Left ventricle myocardium superior (tissue), 1 donor: Measurements from ENCODE around the gene FARSB. TPM values are rescaled to one million over a fixed set of nuclear protein-coding genes. Genes with fewer than 3 reads are reported as not detected.
"Not testable (repeated sequence)": the region's sequence is repeated elsewhere in the genome, so short reads cannot be mapped to it uniquely, and the experiment has no call there.

Experiments used
- ATAC-seq: fragments of 200-7000 bp; cut with Tn5 transposase; one replicate; pipeline ENCODE4 v1.9.1; 2020; ENCODE audit warnings: mild to moderate bottlenecking, moderate library complexity
- DNase-seq: peaks from one replicate; pipeline ENCODE4 v3.0.0-alpha.2; 2020
- intact Hi-C: fragments of 100-400 bp; cut with micrococcal nuclease; formaldehyde crosslinking; loops from one replicate; pipeline ENCODE4 v1.11.0; 2022
- total RNA-seq: library from RNA; stranded (reverse); fragmentation: NEBNext Ultra II Directional; extraction: Animal tissue kit (Norgen Biotek cat#: 25700); gene quantifications from one replicate; pipeline ENCODE4 v1.2.1, GENCODE V29; 2021
- donor health status: DM: no; HTN: yes; CAD: no; lungs with severe emphysema.

Gene FARSB
- total RNA-seq, 1 donor from 2014 or later, result 18.5 TPM

DNA sequence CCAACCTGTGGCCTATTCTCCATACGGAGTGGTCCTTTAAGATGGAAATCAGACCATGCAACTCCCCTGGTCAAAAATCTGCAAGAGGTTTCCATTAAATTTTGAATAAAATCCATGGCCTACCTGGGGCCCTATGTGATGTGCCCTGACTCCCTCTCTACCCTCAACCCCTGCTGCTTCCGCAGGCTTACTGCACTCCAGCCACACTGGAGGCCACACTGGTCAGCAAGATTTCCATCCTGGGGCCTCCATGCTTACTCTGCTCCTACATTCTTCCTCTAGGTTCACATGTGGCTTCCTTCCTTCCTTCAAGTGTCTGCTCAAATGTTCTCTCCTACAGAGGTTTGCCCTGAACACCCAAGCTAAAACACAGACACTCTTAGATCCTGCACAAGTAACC is 40.6 kb downstream of the FARSB start:
- intact Hi-C loops, result no loop called here
- DNase-seq (no peak), ATAC-seq (no peak)

DNA sequence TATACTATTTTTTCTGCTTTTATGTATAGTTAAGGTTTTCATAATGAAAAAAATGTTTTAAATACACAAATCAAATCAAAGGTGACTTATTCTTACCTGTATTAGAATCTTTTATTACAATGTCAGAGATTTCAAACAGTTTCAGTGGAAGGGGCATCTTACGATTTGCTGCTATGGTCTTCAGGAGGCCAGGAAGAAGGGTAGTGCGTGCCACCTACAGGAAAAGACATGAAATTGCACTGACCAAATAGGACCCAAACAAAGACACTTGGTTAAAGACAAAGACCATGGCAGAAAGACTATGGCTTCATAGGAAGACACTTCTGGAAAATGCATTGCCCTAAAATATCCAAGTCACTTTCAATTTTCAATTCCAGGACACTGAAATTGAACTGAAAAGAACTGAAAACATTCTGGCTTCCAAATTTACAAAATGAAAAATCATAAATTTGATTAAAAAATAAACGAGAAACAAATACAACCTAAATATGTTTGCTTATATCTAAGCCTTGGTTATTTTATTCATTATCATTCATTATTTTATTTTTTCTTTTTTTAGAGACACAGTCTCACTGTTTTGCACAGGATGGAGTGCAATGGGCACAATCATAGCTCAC is 42.1 kb downstream of the FARSB start:
- intact Hi-C loops, result no loop called here
- peak; percentile 63 for ATAC-seq
- no peak for DNase-seq

DNA sequence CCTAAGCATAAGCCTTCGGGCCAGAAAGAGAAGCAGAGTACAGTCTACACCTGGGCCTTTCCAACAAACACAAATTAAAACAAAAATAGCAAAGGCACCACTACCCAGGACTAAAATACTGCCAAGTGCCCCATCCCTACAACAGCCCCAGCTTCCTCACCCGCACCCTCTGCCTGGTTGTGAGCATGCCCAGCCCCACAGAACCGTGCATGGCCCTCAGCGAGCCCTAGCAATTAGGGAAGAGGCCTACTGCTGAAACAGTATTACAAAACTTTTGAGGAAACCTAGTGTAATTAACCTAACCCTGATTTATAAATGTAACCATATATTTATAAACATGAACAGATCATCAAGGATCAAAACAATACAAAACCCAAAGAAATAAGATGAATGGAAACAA is 44.2 kb downstream of the FARSB start:
- DNase-seq, result no peak
- intact Hi-C loops, result no loop called here
- no peak for ATAC-seq

DNA sequence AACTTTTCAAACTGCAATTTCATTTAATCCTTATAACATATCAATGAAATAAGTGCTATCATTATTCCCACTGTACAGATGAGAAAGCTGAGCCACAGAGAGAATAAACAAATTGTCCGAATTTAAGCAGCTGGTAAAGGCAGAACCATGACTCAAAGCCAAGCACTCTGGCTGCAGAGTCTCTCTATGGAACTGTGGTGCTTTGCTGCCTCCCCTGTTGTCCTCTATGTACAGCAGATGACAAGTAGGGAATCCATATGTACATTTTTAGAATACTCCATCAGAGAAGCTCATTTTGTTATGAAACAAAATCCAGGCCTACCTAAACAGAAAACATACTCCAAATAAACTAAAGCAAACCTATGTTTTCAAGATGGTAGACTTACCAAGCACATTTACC is 45.1 kb downstream of the FARSB start:
- ATAC-seq (no peak), DNase-seq (no peak)
- intact Hi-C loops, result no loop called here

DNA sequence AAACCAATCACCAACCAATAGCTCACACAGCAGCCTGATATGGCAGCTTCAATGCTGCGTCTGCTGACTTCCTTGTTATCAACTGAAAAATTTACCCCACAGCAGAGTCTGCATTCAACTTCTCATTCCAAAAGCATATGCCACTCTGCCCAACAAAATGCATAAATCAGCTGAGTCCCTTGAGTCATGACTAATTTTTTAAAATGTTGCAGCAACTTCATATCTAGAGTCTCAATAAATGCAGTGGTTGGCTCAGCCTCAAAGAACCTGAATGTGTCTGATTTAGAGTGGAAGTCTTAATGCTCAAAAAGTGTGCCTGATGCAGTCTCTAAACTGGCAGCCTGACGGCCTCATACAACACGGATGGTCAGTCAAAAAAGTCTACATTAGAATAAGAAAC is 46.5 kb downstream of the FARSB start:
- intact Hi-C loops, result loop anchor here (10.0 kb wide), 1 partner anchor 565 kb away; no protein-coding TSS in a partner anchor
- DNase-seq, result no peak
- ATAC-seq, result no peak

DNA sequence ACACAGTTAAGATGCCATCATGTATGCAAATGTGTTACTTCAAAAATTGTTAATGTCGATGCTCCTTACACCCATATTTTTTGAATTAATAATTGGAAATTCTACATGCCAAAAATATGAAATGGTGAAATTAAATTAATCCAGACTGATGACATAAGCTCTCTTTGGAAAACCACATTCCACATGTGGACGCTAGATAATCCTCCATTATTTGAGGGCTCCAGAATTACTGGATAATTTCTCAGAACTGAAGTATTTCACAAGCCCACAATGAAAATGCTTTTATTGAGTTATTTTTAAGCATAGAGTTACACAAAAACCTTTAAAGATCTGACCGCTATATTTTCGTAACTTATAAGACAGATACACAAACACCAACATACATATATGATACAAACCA is 47.8 kb downstream of the FARSB start:
- intact Hi-C loops, result loop anchor here (10.0 kb wide), 1 partner anchor 563 kb away; no protein-coding TSS in a partner anchor
- ATAC-seq (no peak), DNase-seq (no peak)

DNA sequence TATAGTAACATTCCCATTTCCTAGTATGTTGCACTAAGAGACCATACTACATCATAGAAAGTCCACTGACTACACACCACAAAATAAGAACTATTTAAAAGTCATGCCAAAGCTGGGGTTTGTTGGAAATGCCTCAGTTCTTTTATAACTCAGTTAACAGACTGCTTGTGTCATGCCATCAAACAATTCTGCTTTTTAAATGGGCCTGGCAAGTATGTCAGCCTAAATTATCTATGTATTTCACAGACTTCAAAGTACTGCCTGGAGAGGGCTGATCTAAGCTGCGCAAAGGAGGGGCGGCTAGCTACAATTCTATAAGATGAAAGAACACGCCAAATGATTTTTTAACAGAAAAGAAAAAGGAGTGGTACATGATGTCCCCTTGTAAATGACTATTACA is 49.6 kb downstream of the FARSB start:
- intact Hi-C loops, result loop anchor here (10.0 kb wide), 1 partner anchor 562 kb away; no protein-coding TSS in a partner anchor
- DNase-seq (no peak), ATAC-seq (no peak)

DNA sequence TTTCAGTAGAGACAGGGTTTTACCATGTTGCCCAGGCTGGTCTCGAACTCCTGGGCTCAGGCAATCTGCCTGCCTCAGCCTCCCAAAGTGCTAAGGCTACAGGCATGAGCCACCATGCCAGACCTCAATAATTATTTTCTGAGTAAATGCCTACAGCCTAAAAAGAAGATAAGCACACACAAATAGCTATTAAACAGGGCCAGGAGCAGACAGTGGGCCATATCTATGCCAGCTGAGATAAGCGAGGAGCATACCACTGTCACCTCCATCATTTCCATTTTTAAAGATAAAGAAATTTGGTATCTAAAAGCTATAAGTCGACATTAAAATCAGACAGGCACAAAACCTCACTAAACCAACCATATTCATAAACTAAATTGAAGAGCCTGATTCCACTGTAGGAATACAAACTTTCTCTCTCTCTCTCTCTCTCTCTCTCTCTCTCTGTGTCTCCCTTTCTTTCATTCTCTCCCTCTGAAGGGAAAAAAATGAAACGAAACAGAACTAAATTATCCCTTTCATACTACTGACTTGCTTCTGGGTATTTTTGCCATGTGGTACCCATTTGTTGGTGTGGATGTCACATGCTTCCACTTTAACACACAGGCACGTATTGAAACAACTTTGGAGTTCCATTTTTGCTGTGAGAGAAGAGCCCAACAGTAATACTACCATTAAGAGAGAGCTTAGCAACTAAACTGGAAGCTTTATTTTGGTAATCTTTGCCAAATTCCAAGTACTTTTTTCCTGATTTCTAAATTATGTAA is 51.0 kb downstream of the FARSB start:
- intact Hi-C loops, result loop anchor here (10.0 kb wide), 1 partner anchor 560 kb away; no protein-coding TSS in a partner anchor
- DNase-seq (no peak), ATAC-seq (no peak)

DNA sequence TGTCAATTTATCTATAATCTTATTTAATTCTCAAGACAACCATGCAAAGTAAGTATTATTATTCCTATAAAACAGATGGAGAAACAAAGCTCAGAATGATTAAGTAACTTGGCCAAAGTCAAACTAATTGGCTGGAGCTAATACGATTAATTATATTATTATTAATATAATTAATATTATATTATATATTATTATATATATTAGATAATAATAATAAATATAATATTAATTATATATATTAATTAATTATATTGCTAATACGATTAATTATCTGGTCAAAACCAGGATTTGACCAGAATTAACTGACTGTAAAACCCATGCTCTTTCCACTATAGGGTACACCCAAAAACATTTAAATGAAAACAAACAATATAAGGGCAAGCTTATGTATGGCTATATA is 52.4 kb downstream of the FARSB start:
- intact Hi-C loops, result loop anchor here (10.0 kb wide), 1 partner anchor 559 kb away; no protein-coding TSS in a partner anchor
- DNase-seq, result no peak
- ATAC-seq, result no peak

DNA sequence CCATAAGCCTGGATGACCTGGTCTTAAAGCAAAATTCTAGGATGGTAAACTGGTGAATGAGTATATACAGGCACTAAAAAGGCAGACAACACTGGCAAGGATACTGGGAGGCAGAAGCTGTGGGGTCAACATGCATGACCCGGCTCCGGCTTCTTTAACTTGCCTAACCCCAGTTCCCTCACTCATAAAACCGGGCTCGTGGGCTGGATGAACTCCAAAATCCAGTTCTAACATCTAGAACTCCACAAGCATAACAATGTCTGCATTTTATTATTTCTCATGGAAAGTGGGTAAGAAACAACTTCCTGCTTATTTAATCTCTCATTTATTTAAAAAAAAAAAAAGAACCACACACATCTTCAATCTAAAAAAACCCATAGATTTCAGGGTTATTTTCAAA is 57.3 kb downstream of the FARSB start:
- no peak for ATAC-seq
- intact Hi-C loops, result no loop called here
- DNase-seq, result no peak

DNA sequence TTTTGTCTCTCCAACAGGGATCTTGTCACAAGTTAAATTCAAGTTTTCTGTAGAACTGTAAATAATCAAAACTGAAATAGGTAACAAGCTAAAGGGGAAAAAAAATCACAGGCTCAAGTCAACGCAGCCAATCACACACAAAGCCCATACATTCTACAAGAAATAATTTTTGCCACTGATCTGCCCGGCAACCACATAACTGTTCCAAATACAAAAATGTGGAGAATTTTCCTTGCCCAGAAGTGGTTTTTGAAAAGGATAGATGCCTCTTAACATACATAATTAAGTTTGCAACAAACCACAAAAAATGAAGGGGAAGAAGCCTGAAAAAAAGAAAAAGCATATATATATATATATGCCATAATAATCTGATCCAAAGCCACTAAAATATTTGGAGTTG is 60.3 kb downstream of the FARSB start:
- no peak for DNase-seq
- no peak for ATAC-seq
- intact Hi-C loops, result no loop called here

DNA sequence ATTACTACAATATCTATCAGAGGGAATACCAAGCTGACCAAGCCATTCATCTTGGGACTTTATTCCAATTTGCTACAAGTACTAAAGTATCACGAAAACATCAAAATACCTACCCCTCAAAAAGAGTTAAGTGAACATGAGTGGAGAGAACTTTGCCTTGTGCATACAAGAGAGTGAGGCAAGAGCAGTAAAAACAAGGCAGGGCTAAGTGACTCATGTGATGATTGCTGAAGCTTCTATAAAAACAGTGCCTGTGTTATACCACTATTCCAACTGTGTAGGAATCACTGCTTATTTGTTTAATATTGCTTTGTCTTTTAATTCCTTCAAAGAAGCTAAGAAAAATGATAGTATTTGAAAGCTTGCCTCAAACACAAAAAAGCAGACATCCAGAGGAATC is 61.2 kb downstream of the FARSB start:
- intact Hi-C loops, result no loop called here
- DNase-seq (no peak), ATAC-seq (no peak)

DNA sequence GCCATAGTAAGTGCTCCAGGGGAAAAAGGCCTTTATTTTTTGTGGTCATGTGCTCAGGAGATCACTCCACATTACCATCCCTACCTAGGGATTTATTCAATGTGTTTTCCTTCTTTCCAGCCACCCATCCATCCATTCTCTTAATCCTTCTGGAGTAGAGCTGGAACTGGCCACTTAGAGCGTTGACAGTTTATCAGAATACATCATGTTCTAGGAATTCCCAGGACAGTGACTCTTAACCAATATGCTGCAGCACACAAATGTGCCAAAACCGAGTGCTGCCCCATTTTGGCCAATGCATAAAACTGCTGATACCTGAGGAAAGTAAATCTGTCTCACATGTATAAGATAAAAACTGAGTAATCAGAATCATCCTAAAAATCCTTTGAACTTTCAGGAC is 63.7 kb downstream of the FARSB start:
- no peak for DNase-seq
- peak; percentile 78 for ATAC-seq
- intact Hi-C loops, result no loop called here

DNA sequence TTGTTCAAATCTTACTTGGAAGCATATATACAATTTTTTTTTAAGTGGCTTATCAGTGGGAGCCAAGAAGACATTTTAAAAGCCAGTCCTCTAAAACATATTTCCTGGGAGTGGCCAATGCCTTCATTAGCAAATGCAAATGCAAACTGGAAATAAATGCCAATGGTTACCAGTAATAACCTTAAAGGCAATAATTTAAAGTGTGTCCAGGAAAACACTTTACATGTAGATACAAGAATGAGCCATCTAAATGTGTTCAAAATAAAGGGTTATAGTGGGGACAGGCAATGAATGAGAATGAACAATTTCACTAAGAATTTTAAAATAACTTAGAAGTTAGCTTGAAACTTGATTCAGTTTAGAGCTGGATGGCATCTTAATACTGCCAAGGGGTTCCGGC is 64.2 kb downstream of the FARSB start:
- DNase-seq, result no peak
- intact Hi-C loops, result no loop called here
- no peak for ATAC-seq

DNA sequence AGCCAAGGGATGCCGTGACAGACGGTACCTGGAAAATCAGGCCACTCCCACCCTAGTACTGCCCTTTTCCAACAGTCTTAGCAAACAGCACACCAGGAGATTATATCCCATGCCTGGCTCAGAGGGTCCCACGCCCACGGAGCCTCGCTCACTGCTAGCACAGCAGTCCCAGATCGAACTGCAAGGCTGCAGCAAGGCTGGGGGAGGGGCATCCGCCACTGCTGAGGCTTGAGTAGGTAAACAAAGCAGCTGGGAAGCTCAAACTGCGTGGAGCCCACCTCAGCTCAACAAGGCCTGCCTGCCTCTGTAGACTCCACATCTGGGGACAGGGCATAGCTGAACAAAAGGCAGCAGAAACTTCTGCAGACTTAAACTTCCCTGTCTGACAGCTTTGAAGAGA is 71.3 kb downstream of the FARSB start:
- DNase-seq, ATAC-seq, intact Hi-C loops: not testable (repeated sequence)

DNA sequence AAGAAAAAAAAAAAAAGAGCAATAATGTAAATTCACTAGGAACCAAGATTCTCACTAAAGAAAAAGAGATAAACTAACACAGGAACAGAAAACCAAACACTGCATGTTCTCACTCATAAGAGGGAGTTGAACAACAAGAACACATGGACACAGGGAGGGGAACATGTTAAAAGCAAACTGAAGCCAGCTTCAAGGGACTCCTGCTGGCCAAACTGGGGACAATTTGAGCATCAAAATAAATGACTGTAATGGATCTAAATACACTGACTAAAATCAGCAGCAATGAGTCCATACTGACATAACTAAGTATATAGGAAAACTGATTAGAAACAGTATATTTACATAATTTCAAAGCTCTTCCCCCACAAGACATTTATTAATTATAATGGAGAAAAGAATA is 73.0 kb downstream of the FARSB start:
- no peak for ATAC-seq
- DNase-seq, result no peak
- intact Hi-C loops, result no loop called here

DNA sequence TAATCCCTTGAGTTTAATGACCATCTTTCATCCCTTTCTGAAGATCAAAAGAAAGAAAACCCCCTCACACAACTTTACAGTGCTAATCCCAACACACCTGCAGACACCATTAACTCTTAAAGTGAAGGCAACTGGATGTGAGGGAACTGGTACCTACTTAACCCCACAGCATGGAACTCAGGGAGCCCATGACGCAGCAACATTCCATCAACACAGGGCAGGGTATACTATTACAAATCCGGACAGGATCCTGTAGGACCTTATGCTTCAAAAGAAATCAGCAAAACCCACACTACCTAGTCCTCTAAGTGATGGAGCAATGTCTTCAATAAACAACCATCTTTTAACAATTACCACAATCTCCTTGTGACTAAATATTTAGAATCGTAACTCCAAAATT is 78.6 kb downstream of the FARSB start:
- DNase-seq, result no peak
- intact Hi-C loops, result no loop called here
- ATAC-seq, result no peak

DNA sequence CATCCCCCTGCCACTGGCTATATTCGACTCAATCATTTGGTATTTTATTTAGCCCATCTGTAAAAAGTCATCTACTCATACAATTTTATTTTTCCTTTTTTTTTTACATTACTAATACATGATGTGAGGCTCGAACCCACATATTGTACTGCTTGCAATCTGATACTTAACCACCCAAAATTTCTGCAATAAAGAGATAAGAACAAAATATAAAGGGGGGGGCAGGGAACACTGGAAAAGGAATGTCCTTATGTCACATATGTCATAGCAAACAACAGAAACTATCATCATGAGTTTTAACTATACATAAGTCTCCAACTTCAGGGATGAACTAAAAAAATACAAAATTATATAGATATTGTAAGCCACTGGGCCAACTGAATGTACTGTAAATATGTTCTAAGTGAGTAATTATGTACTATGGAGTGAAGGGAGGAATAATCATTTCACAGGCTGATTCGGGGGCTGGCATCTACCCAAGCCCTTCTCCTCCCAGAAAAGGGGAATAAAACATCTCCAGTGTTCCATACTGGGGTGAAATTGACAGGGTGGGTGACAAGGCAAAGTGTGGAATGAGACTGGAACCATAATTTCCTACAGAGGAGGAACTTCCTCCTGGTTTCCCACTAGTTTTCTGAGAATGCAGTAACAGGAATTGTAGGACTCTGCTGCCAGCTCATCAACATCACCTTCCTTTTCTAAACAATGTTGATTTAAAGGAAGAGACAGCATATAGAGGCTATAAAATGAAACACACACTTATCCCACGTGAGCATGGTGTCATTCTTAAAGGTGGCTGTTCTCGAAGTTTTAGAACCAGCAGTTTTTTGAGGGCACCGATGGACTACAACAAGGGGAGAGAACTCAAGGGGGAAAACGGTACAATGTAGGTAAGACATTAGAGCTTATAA is 79.5 kb downstream of the FARSB start:
- intact Hi-C loops, result no loop called here
- ATAC-seq, result no peak
- DNase-seq, result no peak

DNA sequence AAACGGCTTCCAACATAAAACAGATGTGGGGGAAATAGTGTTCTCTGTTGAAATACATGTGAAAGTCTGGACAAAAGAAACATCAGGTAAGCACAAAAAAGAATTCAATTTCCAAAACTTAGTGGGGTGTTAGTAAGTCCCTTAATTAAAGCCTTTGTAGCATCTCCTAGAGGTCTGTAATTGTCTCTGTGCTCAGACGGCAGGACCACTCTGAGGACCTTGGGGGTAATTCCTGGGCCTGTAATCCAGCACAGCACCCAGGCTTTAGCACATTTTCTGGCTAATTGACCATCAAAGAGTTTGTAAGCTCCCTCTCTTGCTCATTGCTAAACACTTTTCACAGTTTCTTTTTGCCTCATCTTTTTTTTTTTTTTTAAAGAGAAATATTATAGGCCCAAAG is 80.3 kb downstream of the FARSB start:
- ATAC-seq (no peak), DNase-seq (no peak)
- intact Hi-C loops, result no loop called here

DNA sequence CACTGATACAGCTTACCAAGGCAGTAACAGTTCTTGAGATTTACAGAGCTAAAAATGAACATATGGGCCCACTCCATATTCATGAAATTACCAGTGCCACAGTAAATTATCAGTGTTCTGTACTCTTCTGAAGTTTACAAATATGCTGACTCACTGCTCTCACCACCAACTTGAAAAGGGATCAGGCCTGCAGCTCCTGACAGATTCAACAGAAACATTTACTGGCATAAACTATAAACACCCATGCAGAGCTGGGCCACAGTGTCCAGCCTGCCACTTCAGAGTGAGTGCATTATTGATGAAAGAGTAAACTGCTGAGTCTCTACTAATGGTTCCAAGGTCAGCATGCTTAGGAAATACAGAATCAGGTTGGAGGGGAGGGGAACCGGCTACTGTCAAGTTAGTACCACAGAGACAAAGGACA is 83.1 kb downstream of the FARSB start:
- DNase-seq, result peak; percentile 41
- peak; percentile 90 for ATAC-seq
- intact Hi-C loops, result no loop called here
